Activated T-helper 1 cell treated with Interleukin-2 at 50 U/mL for 16 hours (primary cell): ENCODE results near the gene ESRRA.

ENCODE experiments used
- DNase-seq: peaks from one replicate; pipeline ENCODE4 v3.0.0-alpha.2; 2020; ENCODE audit warnings: low read depth

Gene ESRRA

DNA sequence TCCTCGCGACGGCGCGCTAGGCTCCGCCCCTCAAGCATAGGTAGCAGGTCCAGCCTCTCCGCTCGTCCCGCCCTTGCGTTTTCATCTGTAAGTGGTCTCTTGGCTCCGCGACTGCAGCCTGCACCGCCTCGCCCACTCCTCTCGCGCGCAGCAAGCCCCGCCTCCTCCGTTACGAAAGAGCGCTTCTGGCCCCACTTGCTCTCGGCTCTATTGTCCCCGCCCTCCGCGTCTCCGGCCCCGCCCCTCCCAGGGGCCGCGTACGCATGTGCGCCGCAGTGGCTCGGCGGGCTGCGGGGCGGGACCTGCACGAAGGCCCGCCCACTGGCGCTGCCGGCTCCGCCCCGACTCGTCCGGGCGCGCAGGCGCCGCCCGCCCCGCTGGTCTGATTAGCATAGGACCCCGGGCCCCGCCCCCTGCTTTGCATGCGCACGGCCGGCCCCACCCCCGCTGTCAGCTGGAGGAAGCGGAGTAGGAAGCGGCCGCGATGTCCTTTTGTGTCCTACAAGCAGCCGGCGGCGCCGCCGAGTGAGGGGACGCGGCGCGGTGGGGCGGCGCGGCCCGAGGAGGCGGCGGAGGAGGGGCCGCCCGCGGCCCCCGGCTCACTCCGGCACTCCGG lies at the start of gene ESRRA:
TSS of gene ESRRA (plus strand) at position 450 of the 616 bp plus-strand sequence. CDS start 1,656 bp downstream, outside the sequence.
- peak; percentile 100 for DNase-seq

- no peak for DNase-seq
Observed at GRCh38 chr11:64256300-64256699, 49.0 kb upstream of the ESRRA start.

- DNase-seq: no peak
Observed at GRCh38 chr11:64258356-64258755, 47.0 kb upstream of the ESRRA start.

DNA sequence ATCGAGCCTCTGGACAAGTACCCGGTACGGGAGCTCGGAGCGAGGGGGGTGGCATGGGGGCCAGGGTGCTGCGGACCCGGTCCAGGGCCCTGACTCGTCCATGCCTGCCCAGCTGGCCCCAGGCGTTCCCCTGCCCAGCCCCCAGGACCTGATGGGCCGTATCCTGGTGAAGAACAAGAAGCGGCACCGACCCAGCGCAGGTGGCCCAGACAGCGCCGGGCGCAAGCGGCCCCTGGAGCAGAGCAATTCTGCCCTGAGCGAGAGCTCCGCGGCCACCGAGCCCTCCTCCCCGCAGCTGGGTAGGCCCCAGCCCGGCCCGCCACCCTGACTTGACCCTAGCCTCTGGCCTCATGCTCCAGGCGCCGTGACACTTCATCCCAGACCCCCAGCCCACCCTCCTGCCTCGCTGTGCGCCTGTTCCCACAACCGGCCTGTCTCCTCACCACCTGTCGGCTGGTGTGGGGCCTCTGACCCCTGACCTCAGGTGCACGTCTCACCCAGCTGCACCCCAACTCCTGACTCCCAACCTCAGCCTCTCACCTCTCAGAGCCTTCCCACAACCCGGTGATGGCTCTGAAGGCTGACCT lies 46.3 kb upstream of the ESRRA start:
- no peak for DNase-seq

DNA sequence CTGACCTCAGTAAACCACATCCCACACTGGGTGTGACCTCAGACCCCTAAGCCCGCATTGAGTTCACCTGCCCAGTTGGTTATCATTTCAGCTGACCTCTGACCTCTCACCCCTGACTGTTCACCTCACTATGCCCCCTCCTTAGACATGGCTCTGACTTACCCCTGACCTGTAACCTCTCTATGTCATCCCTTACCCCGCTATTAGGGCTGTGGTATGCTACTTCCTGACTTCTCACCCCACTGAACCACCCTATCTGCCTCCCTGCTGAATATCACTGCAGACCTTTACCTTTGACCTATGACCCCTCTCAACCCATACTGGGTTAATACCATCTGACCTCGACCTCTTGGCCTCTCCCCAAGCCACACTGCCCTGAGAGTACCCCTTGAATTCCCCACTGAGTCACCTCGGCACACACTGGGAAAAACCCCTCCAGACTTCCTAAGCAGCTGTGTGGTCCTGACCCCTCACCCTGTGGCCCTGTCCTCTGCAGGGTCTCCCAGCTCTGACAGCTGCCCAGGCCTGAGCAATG lies 45.7 kb upstream of the ESRRA start:
- no peak for DNase-seq

GRCh38 chr11:64260147-64260708 lies 45.1 kb upstream of the ESRRA start:
- no peak for DNase-seq

- no peak for DNase-seq
Observed at GRCh38 chr11:64261556-64262080, 43.7 kb upstream of the ESRRA start.

DNA sequence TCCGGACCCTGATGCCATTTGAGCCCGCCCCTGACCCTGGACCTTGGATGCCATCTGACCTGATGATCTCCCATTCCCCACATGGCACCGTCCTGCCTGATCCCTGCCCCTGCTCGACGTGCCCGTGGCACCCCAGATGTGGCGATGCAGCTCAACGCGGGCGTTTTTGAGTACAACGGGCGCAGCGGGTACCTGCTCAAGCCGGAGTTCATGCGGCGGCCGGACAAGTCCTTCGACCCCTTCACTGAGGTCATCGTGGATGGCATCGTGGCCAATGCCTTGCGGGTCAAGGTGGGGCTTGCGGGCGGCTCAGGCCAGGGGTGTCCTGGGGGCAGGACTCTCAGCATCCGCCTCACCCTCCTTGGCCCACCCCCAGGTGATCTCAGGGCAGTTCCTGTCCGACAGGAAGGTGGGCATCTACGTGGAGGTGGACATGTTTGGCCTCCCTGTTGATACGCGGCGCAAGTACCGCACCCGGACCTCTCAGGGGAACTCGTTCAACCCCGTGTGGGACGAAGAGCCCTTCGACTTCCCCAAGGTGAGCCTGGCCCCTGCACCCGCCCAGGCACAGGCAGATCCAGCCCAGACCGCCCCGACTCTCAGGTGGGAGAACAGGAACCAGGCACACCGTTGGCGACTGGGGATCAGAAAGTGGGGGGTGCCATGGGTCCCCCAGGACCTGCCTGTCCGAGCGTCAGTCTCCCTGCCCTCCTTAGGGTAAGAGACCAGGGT lies 42.9 kb upstream of the ESRRA start:
- DNase-seq: no peak

GRCh38 chr11:64263021-64263946 lies 42.0 kb upstream of the ESRRA start:
- DNase-seq: no peak

- DNase-seq: no peak
Observed at GRCh38 chr11:64263947-64264317, 41.4 kb upstream of the ESRRA start.

- no peak for DNase-seq
Observed at GRCh38 chr11:64264371-64264852, 40.9 kb upstream of the ESRRA start.

DNA sequence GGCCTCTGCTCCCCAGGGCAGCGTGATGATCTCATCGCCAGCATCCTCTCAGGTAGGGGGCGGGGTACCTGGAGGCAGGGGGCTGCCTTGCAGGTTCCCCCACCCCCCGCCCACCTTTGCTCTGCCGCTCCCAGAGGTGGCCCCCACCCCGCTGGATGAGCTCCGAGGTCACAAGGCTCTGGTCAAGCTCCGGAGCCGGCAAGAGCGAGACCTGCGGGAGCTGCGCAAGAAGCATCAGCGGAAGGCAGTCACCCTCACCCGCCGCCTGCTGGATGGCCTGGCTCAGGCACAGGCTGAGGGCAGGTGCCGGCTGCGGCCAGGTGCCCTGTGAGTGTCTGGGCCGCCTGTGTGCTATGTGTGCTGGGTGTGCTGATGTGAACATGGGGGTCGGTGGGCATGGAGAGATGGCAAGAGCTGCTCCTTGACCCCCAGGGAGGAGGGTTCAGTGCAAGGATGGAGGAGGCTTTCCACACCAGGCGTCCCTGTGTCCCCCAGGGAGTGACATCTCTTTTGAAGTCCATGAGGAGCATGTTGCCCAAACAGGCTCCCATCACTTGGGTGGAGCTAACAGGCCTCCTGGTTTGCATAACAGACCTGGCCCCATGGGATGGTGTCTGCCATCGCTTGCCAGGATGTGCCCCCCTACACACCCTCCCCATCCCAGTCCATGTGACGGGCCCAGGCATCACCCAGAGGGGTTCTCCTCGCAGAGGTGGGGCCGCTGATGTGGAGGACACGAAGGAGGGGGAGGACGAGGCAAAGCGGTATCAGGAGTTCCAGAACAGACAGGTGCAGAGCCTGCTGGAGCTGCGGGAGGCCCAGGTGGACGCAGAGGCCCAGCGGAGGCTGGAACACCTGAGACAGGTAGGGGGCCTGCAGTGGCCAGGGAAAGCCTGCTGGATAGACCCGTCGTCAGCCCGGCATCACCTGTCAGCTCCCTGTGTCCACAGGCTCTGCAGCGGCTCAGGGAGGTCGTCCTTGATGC lies 39.9 kb upstream of the ESRRA start:
- DNase-seq: no peak

GRCh38 chr11:64266339-64266738 lies 39.0 kb upstream of the ESRRA start:
- no peak for DNase-seq

GRCh38 chr11:64267207-64267945 lies 37.9 kb upstream of the ESRRA start:
- DNase-seq: no peak

DNA sequence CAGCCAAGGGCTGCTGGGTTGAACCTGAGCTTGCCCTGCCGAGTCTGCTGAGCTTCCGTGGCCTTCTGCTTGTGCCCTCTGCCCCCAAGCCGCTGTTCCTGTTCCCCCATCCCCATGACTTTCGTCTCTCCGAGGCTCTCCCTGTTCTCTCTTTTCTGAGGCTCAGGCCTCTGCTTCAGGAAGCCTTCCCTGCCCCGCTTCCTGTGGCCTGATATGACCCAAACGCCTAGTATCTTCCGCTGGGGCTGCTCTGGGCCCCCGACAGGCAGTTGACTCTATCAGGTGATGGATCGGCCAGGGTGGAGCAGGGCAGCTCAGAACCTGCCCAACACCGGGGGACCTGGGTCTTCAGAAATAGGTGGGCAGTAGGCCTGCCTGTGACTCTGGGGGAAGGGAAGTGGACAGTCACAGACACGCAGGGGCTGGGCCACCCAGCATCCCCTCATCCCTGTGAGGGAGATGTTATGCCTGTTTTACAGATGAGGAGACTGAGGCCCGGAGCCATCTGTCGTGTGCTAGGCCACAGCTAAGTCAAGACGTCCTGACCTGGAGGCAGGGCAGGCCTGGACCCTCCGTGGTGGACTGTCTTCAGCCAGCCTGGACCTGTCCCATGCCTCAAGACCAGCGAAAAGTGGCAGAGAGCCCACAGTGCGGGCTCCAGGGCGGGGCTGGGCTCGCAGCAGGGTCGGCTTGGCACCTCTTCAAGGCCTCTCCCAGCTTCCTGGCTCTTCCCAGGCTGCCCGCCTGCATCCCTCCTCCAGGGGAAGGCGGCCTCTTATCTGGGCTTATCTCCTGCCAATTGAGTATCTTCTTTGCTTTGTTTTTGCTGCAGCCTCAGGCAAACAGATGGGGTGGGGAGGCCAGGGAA lies 37.1 kb upstream of the ESRRA start:
- no peak for DNase-seq

DNA sequence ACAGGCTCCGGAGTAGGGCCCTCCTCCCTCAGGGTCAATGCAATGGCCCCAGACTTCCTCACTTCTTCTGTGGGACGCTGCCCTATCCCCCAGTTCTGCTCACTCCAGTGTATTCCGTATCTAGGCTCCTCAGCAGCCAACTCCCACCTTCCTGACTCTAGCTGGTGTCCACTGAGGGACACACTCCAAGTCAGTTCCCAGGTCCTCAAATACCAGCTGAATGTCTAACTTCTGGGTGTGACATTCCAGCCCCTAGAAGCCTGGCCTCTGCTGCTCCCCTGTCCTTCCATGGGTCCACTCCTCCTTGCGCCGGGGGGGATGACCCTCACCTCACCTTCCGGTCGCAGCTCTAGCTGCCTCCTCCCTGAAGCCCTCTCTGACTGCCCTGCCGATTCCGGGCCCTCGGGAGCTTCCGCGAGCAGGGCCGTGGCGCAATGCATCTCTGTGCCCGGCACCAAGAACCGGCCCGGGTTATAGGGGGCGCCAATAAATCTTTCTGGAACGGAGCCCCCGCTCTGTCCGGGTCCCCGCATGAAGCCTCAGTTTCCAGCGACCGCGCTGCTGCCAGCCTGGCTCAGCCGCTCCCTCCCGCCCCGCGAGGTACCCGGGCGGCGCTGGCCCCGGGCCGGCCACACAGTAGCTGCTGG lies 36.3 kb upstream of the ESRRA start:
- no peak for DNase-seq

DNA sequence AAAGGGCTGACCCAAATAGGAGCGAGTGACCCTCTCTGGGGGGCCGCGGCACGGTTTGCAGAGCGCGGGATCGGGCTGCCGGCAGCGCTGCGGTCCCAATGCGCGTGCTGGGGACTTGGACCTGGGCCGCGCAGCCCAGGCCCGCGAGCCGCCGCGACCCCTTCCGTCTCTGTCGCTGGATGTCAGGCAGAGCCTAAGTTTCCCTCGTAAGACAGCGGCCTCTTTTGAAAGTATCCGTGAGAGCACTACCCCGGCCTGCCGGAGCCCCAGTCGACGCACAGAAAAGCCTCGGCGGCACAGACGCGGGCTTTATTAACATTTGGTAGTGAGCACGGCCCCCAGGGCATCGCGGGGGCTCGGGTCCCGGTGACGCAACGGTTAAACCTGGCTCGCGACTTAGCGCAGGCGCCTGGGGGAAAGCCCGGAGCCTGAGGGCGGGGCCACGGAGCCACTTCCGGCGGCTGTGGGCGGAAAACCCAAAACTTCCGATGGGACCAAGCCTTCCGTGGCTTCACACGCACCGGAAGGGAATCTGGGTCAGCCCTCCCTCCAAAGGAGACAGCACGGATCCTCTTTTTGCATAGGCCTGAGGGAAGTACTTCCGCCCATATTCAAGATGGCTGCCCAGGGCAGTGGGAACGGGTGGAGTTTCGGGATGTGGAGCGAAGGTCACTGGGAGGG lies 35.6 kb upstream of the ESRRA start:
- peak; percentile 96 for DNase-seq
